ENCODE results near the gene TENT4B. TPM values are rescaled to one million over a fixed set of nuclear protein-coding genes. Genes with fewer than 3 reads are reported as not detected.

Gene TENT4B
- total and polyA plus RNA-seq, 8 donors = 1.9 to 7.2 (median 5.3) TPM

DNA sequence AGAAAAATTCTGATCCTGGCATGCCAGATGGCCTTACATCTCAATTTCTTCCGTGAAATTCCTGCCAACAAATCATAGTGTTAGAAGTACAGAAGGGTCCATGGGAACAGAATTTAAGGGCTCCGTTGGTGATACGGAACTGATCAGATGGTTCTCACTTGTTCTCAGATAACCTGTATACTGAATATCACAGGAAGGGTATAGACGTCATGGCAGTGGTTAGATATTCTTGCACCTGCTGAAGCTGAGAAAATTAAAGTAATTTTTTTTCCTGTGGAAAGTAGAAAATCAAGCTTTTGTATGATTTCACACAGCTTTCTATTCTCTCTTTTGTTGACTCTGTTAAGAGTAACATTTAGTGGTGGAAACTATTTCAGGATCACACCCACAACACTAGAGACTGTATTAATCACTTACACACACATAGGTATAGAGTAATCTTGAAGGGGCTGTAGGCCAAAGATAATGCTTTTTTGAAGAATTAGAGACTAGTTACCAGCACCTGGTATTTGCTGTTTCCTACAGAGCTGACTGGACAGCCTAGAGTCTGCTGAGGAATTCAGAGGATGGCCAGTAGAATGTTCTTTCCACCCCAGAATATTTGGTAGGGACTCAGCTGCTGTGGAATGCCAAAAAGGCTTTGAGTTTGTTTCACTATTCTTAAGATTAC, 7.5 kb downstream of the TENT4B start:
- Histone ChIP-seq H3K27ac (no peak overlapping the region), H3K9me3 (no peaks in the 10 kb centered on the region), H3K27me3 (no peaks in the 10 kb centered on the region), H3K36me3 (no peaks in the 10 kb centered on the region), H3K4me3 (no peak overlapping the region), H3K4me1 (peaks cover 3 to 4% (median 4%) of the 10 kb centered on the region in 3 donors)
- TF ChIP-seq, protein P1, sequence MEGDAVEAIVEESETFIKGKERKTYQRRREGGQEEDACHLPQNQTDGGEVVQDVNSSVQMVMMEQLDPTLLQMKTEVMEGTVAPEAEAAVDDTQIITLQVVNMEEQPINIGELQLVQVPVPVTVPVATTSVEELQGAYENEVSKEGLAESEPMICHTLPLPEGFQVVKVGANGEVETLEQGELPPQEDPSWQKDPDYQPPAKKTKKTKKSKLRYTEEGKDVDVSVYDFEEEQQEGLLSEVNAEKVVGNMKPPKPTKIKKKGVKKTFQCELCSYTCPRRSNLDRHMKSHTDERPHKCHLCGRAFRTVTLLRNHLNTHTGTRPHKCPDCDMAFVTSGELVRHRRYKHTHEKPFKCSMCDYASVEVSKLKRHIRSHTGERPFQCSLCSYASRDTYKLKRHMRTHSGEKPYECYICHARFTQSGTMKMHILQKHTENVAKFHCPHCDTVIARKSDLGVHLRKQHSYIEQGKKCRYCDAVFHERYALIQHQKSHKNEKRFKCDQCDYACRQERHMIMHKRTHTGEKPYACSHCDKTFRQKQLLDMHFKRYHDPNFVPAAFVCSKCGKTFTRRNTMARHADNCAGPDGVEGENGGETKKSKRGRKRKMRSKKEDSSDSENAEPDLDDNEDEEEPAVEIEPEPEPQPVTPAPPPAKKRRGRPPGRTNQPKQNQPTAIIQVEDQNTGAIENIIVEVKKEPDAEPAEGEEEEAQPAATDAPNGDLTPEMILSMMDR (IDR thresholded peaks at IDR 0.05) = no peak
- intact Hi-C loops (cut with DNase I) = no loop called here
- WGBS, 2 donors = 71 to 73% methylated on average over 4 of the region's 4 CpGs
- ATAC-seq (peak in 1 of 4 donors; percentile 42), DNase-seq (no peak), FAIRE-seq (no peak)

DNA sequence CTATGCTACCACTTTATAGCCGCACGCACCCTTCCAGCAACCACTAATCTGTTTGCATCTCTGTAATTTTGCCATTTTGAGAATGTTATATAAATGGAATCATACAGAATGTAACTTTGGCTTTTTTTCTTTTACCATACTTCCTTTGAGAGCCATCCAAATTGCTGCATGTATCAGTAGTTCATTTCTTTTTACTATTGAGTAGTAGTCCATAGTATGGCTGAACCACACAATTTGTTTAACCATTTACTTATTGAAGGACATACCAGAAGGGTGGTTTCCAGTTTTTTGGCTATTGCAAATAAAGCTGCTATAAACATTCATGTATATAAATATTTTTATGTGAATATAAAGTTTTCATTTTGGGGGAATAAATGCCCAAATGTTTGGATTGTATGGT, 8.8 kb downstream of the TENT4B start:
- Histone ChIP-seq H3K4me3 (no peak overlapping the region), H3K36me3 (no peaks in the 10 kb centered on the region), H3K4me1 (no peaks in the 10 kb centered on the region), H3K9me3 (no peaks in the 10 kb centered on the region), H3K27me3 (no peaks in the 10 kb centered on the region), H3K27ac (no peak overlapping the region)
- intact Hi-C loops (cut with DNase I) = no loop called here
- no peak for FAIRE-seq
- 91 to 95% methylated on average over 2 of the region's 2 CpGs for WGBS, 2 donors
- ATAC-seq = no peak
- TF ChIP-seq, protein P1 (IDR thresholded peaks at IDR 0.05) = no peak
- DNase-seq = no peak

GRCh38 chr16:50165473-50165872, 12.4 kb downstream of the TENT4B start:
- WGBS, 2 donors = 67 to 75% methylated on average over 2 of the region's 2 CpGs
- Histone ChIP-seq H3K4me1 (peaks cover 0 to 4% (median 0%) of the 10 kb centered on the region in 3 donors), H3K27ac (no peak overlapping the region), H3K4me3 (no peak overlapping the region), H3K27me3 (no peaks in the 10 kb centered on the region), H3K36me3 (no peaks in the 10 kb centered on the region), H3K9me3 (no peaks in the 10 kb centered on the region)
- FAIRE-seq = no peak
- no peak for DNase-seq
- TF ChIP-seq, protein P1 (IDR thresholded peaks at IDR 0.05) = no peak
- no peak for ATAC-seq
- intact Hi-C loops (cut with DNase I) = no loop called here

DNA sequence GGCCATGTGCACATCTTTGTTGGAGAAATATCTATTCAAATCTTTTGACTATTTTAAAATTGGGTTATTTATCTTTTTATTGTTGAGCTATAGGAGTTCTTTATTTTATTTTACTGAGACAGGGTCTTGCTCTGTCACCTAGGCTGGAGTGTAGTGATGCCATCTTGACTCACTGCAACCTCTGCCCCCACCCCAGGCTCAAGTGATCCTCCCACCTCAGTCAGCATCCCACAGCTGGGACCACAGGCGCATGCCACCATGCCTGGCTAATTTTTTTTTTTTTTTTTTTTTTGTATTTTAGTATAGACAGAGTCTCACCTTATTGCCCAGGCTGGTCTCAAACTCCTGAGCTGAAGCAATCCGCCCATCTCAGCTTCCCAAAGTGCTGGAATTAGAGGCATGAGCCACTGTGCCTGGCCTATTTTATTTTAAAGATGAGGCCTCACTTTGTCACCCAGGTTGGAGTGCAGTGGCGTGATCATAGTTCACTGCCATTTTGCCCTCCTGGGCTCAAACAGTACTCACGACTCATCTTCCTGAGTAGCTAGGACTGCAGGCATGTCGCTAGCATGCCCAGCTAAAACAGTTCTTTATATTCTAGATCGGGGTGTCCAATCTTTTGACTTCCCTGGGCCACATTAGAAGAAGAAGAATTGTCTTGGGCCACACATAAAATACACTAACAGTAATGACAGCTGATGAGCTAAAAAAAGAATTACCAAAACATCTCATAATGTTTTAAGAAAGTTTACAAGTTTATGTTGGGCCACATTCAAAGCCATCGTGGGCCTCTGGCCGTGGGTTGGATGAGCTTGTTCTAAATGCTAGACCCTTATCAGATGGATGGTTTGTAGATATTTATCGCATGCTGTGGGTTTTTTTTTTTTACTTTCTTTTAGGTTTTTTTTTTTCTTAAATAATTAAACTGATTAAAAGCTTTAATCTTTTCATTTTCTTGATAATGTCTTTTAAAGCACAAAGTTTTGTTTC, 13.7 kb downstream of the TENT4B start:
- Histone ChIP-seq H3K36me3 (no peaks in the 10 kb centered on the region), H3K27me3 (no peaks in the 10 kb centered on the region), H3K4me3 (no peak overlapping the region), H3K4me1 (peaks cover 0 to 4% (median 0%) of the 10 kb centered on the region in 3 donors), H3K27ac (no peak overlapping the region), H3K9me3 (no peaks in the 10 kb centered on the region)
- no peak for DNase-seq
- intact Hi-C loops (cut with DNase I) = no loop called here
- 86 to 89% methylated on average over 9 of the region's 9 CpGs for WGBS, 2 donors
- FAIRE-seq = no peak
- no peak for ATAC-seq
- TF ChIP-seq, protein P1 (IDR thresholded peaks at IDR 0.05) = no peak
